Activated naive CD8-positive, alpha-beta T cell treated with anti-CD3 and anti-CD28 coated beads for 36 hours (primary cell): Measurements from ENCODE around the gene DIPK1A. TPM values are rescaled to one million over a fixed set of nuclear protein-coding genes. Genes with fewer than 3 reads are reported as not detected.

Experiments
- DNase-seq: peaks from one replicate; pipeline ENCODE4 v3.0.0; 2021
- H3K27ac Mint-ChIP-seq: one replicate; pipeline ENCODE4 v1.8.0; 2022; ENCODE audit warnings: mild to moderate bottlenecking, moderate library complexity, mixed read lengths
- H3K27me3 Mint-ChIP-seq: one replicate; pipeline ENCODE4 v1.8.0; 2022; ENCODE audit warnings: mild to moderate bottlenecking, mixed read lengths
- H3K36me3 Mint-ChIP-seq: one replicate; pipeline ENCODE4 v1.8.0; 2021; ENCODE audit warnings: mild to moderate bottlenecking, mixed read lengths
- H3K4me1 Mint-ChIP-seq: one replicate; pipeline ENCODE4 v1.8.0; 2021; ENCODE audit warnings: mixed read lengths
- H3K4me3 Mint-ChIP-seq: one replicate; pipeline ENCODE4 v1.8.0; 2022; ENCODE audit warnings: mild to moderate bottlenecking, moderate library complexity, mixed read lengths
- H3K9me3 Mint-ChIP-seq: one replicate; pipeline ENCODE4 v1.8.0; 2022; ENCODE audit warnings: mixed read lengths
- total RNA-seq, 2 experiments: library from RNA; stranded (reverse); gene quantifications; one replicate each; pipeline ENCODE4 v1.2.3, GENCODE V29; 2021

DIPK1A gene
- total RNA-seq, 2 experiments from 2014 or later = 8.4 to 9.4 TPM

GRCh38 chr1:92948071-92948470 is 13.2 kb downstream of the DIPK1A start:
- no peaks in the 10 kb centered on the region for H3K27me3 Mint-ChIP-seq
- peaks cover 42% of the 10 kb centered on the region for H3K4me1 Mint-ChIP-seq
- no peak overlapping the region for H3K27ac Mint-ChIP-seq
- no peak overlapping the region for H3K4me3 Mint-ChIP-seq
- peaks cover 6% of the 10 kb centered on the region for H3K36me3 Mint-ChIP-seq
- no peaks in the 10 kb centered on the region for H3K9me3 Mint-ChIP-seq
- no peak for DNase-seq

- Mint-ChIP-seq H3K9me3 (no peaks in the 10 kb centered on the region), H3K4me1 (peaks cover 45% of the 10 kb centered on the region), H3K36me3 (peaks cover 3% of the 10 kb centered on the region), H3K27ac (no peak overlapping the region), H3K27me3 (no peaks in the 10 kb centered on the region), H3K4me3 (no peak overlapping the region)
- DNase-seq = no peak
Measured at GRCh38 chr1:92945748-92946270, 15.5 kb downstream of the DIPK1A start.

GRCh38 chr1:92944901-92945747 is 16.1 kb downstream of the DIPK1A start:
- H3K4me1 Mint-ChIP-seq = peaks cover 50% of the 10 kb centered on the region
- peaks cover 1% of the 10 kb centered on the region for H3K9me3 Mint-ChIP-seq
- H3K27me3 Mint-ChIP-seq = no peaks in the 10 kb centered on the region
- DNase-seq = no peak
- H3K27ac Mint-ChIP-seq = no peak overlapping the region
- no peak overlapping the region for H3K4me3 Mint-ChIP-seq
- H3K36me3 Mint-ChIP-seq = peaks cover 3% of the 10 kb centered on the region

- Mint-ChIP-seq H3K27ac (no peak overlapping the region), H3K4me1 (peaks cover 54% of the 10 kb centered on the region), H3K4me3 (no peak overlapping the region)
Measured at GRCh38 chr1:92943502-92943847, 17.8 kb downstream of the DIPK1A start.

GRCh38 chr1:92940541-92940940 is 20.7 kb downstream of the DIPK1A start:
- Mint-ChIP-seq H3K9me3 (peaks cover 2% of the 10 kb centered on the region), H3K4me1 (peaks cover 58% of the 10 kb centered on the region), H3K27me3 (no peaks in the 10 kb centered on the region), H3K4me3 (no peak overlapping the region), H3K36me3 (peaks cover 3% of the 10 kb centered on the region), H3K27ac (no peak overlapping the region)
- no peak for DNase-seq

More at GRCh38 chr1:92943502-92943847, 17.8 kb downstream of the DIPK1A start:
- H3K27me3 Mint-ChIP-seq = no peaks in the 10 kb centered on the region
- DNase-seq = no peak
- peaks cover 2% of the 10 kb centered on the region for H3K9me3 Mint-ChIP-seq
- H3K36me3 Mint-ChIP-seq = peaks cover 3% of the 10 kb centered on the region

- Mint-ChIP-seq H3K27me3 (no peaks in the 10 kb centered on the region), H3K9me3 (peaks cover 2% of the 10 kb centered on the region), H3K27ac (no peak overlapping the region), H3K36me3 (peaks cover 3% of the 10 kb centered on the region), H3K4me1 (peaks cover 45% of the 10 kb centered on the region), H3K4me3 (no peak overlapping the region)
- DNase-seq = no peak
Measured at GRCh38 chr1:92937731-92938130, 23.5 kb downstream of the DIPK1A start.

- Mint-ChIP-seq H3K36me3 (peaks cover 3% of the 10 kb centered on the region), H3K9me3 (peaks cover 2% of the 10 kb centered on the region), H3K27ac (no peak overlapping the region), H3K27me3 (no peaks in the 10 kb centered on the region), H3K4me1 (peaks cover 43% of the 10 kb centered on the region), H3K4me3 (no peak overlapping the region)
- DNase-seq = no peak
Measured at GRCh38 chr1:92936865-92937264, 24.4 kb downstream of the DIPK1A start.

- no peaks in the 10 kb centered on the region for H3K27me3 Mint-ChIP-seq
- DNase-seq = no peak
- H3K27ac Mint-ChIP-seq = no peak overlapping the region
- H3K36me3 Mint-ChIP-seq = peaks cover 3% of the 10 kb centered on the region
- peaks cover 38% of the 10 kb centered on the region for H3K4me1 Mint-ChIP-seq
- H3K4me3 Mint-ChIP-seq = no peak overlapping the region
- H3K9me3 Mint-ChIP-seq = no peaks in the 10 kb centered on the region
Measured at GRCh38 chr1:92934395-92935378, 26.6 kb downstream of the DIPK1A start.

- Mint-ChIP-seq H3K9me3 (no peaks in the 10 kb centered on the region), H3K27me3 (no peaks in the 10 kb centered on the region), H3K4me3 (no peak overlapping the region), H3K27ac (no peak overlapping the region), H3K36me3 (peaks cover 9% of the 10 kb centered on the region), H3K4me1 (peaks cover 46% of the 10 kb centered on the region)
- DNase-seq = no peak
Measured at GRCh38 chr1:92933459-92933858, 27.8 kb downstream of the DIPK1A start.

GRCh38 chr1:92931691-92932090 is 29.6 kb downstream of the DIPK1A start:
- Mint-ChIP-seq H3K36me3 (peaks cover 16% of the 10 kb centered on the region), H3K4me1 (peaks cover 39% of the 10 kb centered on the region), H3K9me3 (no peaks in the 10 kb centered on the region), H3K27ac (no peak overlapping the region), H3K4me3 (no peak overlapping the region), H3K27me3 (no peaks in the 10 kb centered on the region)
- DNase-seq = no peak

- no peak for DNase-seq
- Mint-ChIP-seq H3K4me3 (no peak overlapping the region), H3K9me3 (no peaks in the 10 kb centered on the region), H3K36me3 (peaks cover 13% of the 10 kb centered on the region), H3K27ac (no peak overlapping the region), H3K4me1 (peaks cover 28% of the 10 kb centered on the region), H3K27me3 (no peaks in the 10 kb centered on the region)
Measured at GRCh38 chr1:92929461-92929860, 31.8 kb downstream of the DIPK1A start.

- peaks cover 13% of the 10 kb centered on the region for H3K36me3 Mint-ChIP-seq
- peaks cover 22% of the 10 kb centered on the region for H3K4me1 Mint-ChIP-seq
- no peaks in the 10 kb centered on the region for H3K27me3 Mint-ChIP-seq
- no peak overlapping the region for H3K4me3 Mint-ChIP-seq
- DNase-seq = no peak
- H3K9me3 Mint-ChIP-seq = no peaks in the 10 kb centered on the region
- H3K27ac Mint-ChIP-seq = no peak overlapping the region
Measured at GRCh38 chr1:92927870-92928269, 33.4 kb downstream of the DIPK1A start.

GRCh38 chr1:92926873-92927272 is 34.4 kb downstream of the DIPK1A start:
- no peak overlapping the region for H3K4me3 Mint-ChIP-seq
- peaks cover 13% of the 10 kb centered on the region for H3K36me3 Mint-ChIP-seq
- peaks cover 22% of the 10 kb centered on the region for H3K4me1 Mint-ChIP-seq
- no peak for DNase-seq
- H3K9me3 Mint-ChIP-seq = no peaks in the 10 kb centered on the region
- H3K27me3 Mint-ChIP-seq = no peaks in the 10 kb centered on the region
- H3K27ac Mint-ChIP-seq = no peak overlapping the region

- H3K4me3 Mint-ChIP-seq = no peak overlapping the region
- peaks cover 9% of the 10 kb centered on the region for H3K4me1 Mint-ChIP-seq
- DNase-seq = no peak
- peaks cover 29% of the 10 kb centered on the region for H3K36me3 Mint-ChIP-seq
- H3K27ac Mint-ChIP-seq = no peak overlapping the region
- H3K9me3 Mint-ChIP-seq = peaks cover 9% of the 10 kb centered on the region
- no peaks in the 10 kb centered on the region for H3K27me3 Mint-ChIP-seq
Measured at GRCh38 chr1:92924501-92924900, 36.8 kb downstream of the DIPK1A start.

GRCh38 chr1:92923664-92924063 is 37.6 kb downstream of the DIPK1A start:
- no peak overlapping the region for H3K27ac Mint-ChIP-seq
- peaks cover 9% of the 10 kb centered on the region for H3K9me3 Mint-ChIP-seq
- H3K27me3 Mint-ChIP-seq = no peaks in the 10 kb centered on the region
- H3K36me3 Mint-ChIP-seq = peaks cover 28% of the 10 kb centered on the region
- DNase-seq = no peak
- peaks cover 3% of the 10 kb centered on the region for H3K4me1 Mint-ChIP-seq
- no peak overlapping the region for H3K4me3 Mint-ChIP-seq
